IMR-90 (cell line): ENCODE measurements around the gene TTC7B. TPM values are rescaled to one million over a fixed set of nuclear protein-coding genes. Genes with fewer than 3 reads are reported as not detected.

Experiments
- ATAC-seq: fragments of 200-7000 bp; cut with Tn5 transposase; 2 replicates; pipeline ENCODE4 v1.9.1; 2020; ENCODE audit warnings: low read depth, mild to moderate bottlenecking, moderate library complexity
- BruUV-seq: library from RNA; stranded (reverse); fragments of 400-500 nt; replicated peaks from 2 replicates; lab custom pipeline; 2021; lab: Mats Ljungman, UMichigan
- CTCF ChIA-PET: fragments of 300-600 bp; formaldehyde crosslinking; extraction: SDS; loops from one replicate; lab custom pipeline; 2021; ENCODE audit warnings: antibody characterized with exemption; lab: Yijun Ruan, JAX
- POLR2A ChIA-PET: fragments of 300-600 bp; sonication (Branson Sonifier 250); formaldehyde crosslinking; loops from one replicate; lab custom pipeline; 2022; ENCODE audit warnings: antibody characterized with exemption; ENCODE audit not compliant: unreplicated experiment; lab: Charles Lee
- DNase-seq: peaks from one replicate; pipeline ENCODE4 v3.0.0; 2013
- H2AFZ ChIP-seq: replicated peaks from 2 replicates; pipeline ENCODE3; 2013; ENCODE audit warnings: low read length, mild to moderate bottlenecking; ENCODE audit not compliant: poor library complexity
- H2AK5ac ChIP-seq: 2 replicates; pipeline ENCODE4 v1.6.1; 2013; ENCODE audit warnings: low read depth, low read length, inconsistent platforms
- H2AK9ac ChIP-seq: replicated peaks from 2 replicates; pipeline ENCODE3; 2013; ENCODE audit warnings: mild to moderate bottlenecking, low read depth, low read length, moderate library complexity; ENCODE audit not compliant: poor library complexity
- H2BK120ac ChIP-seq: 2 replicates; pipeline ENCODE4 v1.6.1; 2013; ENCODE audit warnings: low read depth, low read length, inconsistent platforms
- H2BK15ac ChIP-seq: 3 replicates; pipeline ENCODE4 v1.6.1; 2013; ENCODE audit warnings: low read depth, low read length, inconsistent platforms
- H2BK20ac ChIP-seq: 2 replicates; pipeline ENCODE4 v1.6.1; 2013; ENCODE audit warnings: low read depth, mild to moderate bottlenecking, inconsistent platforms, low read length, moderate library complexity
- H2BK5ac ChIP-seq: 2 replicates; pipeline ENCODE4 v1.6.1; 2013; ENCODE audit warnings: mild to moderate bottlenecking, low read depth, low read length, inconsistent platforms; ENCODE audit not compliant: poor library complexity, severe bottlenecking
- H3K14ac ChIP-seq: replicated peaks from 2 replicates; pipeline ENCODE4 v1.6.1; 2013; ENCODE audit warnings: low read depth, low read length, inconsistent platforms
- H3K18ac ChIP-seq: 2 replicates; pipeline ENCODE4 v1.6.1; 2013; ENCODE audit warnings: low read depth, low read length, control low read depth
- H3K23ac ChIP-seq: 2 replicates; pipeline ENCODE4 v1.6.1; 2013; ENCODE audit warnings: low read depth, low read length, inconsistent platforms
- H3K27ac ChIP-seq: 2 replicates; pipeline ENCODE4 v1.5.1; 2013; ENCODE audit warnings: mild to moderate bottlenecking, control low read depth, low read length; ENCODE audit not compliant: insufficient read depth
- H3K27me3 ChIP-seq: 2 replicates; pipeline ENCODE4 v1.6.1; 2013; ENCODE audit warnings: low read length; ENCODE audit not compliant: control insufficient read depth, insufficient read depth
- H3K36me3 ChIP-seq: 2 replicates; pipeline ENCODE4 v1.6.1; 2013; ENCODE audit warnings: low read length, mixed read lengths; ENCODE audit not compliant: control insufficient read depth, insufficient read depth
- H3K4ac ChIP-seq: 2 replicates; pipeline ENCODE4 v1.6.1; 2013; ENCODE audit warnings: low read depth, low read length, inconsistent platforms
- H3K4me1 ChIP-seq: 2 replicates; pipeline ENCODE4 v1.6.1; 2013; ENCODE audit warnings: low read length, mixed read lengths; ENCODE audit not compliant: control insufficient read depth, insufficient read depth
- H3K4me2 ChIP-seq: 2 replicates; pipeline ENCODE4 v1.6.1; 2013; ENCODE audit warnings: low read depth, mild to moderate bottlenecking, control low read depth, low read length, moderate library complexity
- H3K4me3 ChIP-seq: 2 replicates; pipeline ENCODE4 v1.5.1; 2013; ENCODE audit warnings: low read depth, mild to moderate bottlenecking, control low read depth, low read length, moderate library complexity; ENCODE audit not compliant: insufficient read depth
- H3K56ac ChIP-seq: 2 replicates; pipeline ENCODE4 v1.6.1; 2013; ENCODE audit warnings: low read length, inconsistent platforms; ENCODE audit not compliant: insufficient read depth; ENCODE audit errors: extremely low read depth
- H3K79me1 ChIP-seq, 2 experiments: 2 replicates each; pipeline ENCODE4 v1.6.1; 2013; ENCODE audit warnings: low read length in 2 of 2, inconsistent platforms in 1 of 2, low read depth in 1 of 2
- H3K9ac ChIP-seq: 2 replicates; pipeline ENCODE4 v1.6.1; 2013; ENCODE audit warnings: low read depth, low read length, control low read depth
- H3K9me1 ChIP-seq: 2 replicates; pipeline ENCODE4 v1.6.1; 2013; ENCODE audit warnings: low read length, inconsistent platforms; ENCODE audit not compliant: insufficient read depth
- H3K9me3 ChIP-seq: 2 replicates; pipeline ENCODE4 v1.6.1; 2013; ENCODE audit warnings: low read length; ENCODE audit not compliant: control insufficient read depth, insufficient read depth
- H4K20me1 ChIP-seq: 2 replicates; pipeline ENCODE4 v1.6.1; 2013; ENCODE audit warnings: low read length, inconsistent platforms; ENCODE audit not compliant: insufficient read depth
- H4K5ac ChIP-seq: 2 replicates; pipeline ENCODE4 v1.6.1; 2013; ENCODE audit warnings: mild to moderate bottlenecking, low read depth, low read length, control low read depth
- H4K8ac ChIP-seq, 2 experiments: 2 replicates each; pipeline ENCODE4 v1.6.1; 2013; ENCODE audit warnings: low read depth in 2 of 2, low read length in 2 of 2, control low read depth in 1 of 2, inconsistent platforms in 1 of 2
- H4K91ac ChIP-seq: 2 replicates; pipeline ENCODE4 v1.6.1; 2013; ENCODE audit warnings: low read depth, low read length, inconsistent platforms; ENCODE audit not compliant: insufficient read depth
- BHLHE40 ChIP-seq: fragments of 150-350 bp; IDR thresholded peaks from 2 replicates; pipeline ENCODE4 v1.6.1; 2016; ENCODE audit warnings: mild to moderate bottlenecking, low read depth, low read length
- CEBPB ChIP-seq: IDR thresholded peaks from 2 replicates; pipeline ENCODE4 v1.6.1; 2012; ENCODE audit warnings: low read depth, low read length, improper control_type of control experiment
- CHD1 ChIP-seq: IDR thresholded peaks from 2 replicates; pipeline ENCODE4 v1.6.1; 2012; ENCODE audit warnings: low read depth, low read length, improper control_type of control experiment
- CTCF ChIP-seq: conservative IDR thresholded peaks from 2 replicates; pipeline ENCODE4 v1.5.1; 2012; ENCODE audit warnings: mild to moderate bottlenecking, low read depth, low read length, improper control_type of control experiment
- ELK1 ChIP-seq: fragments of 150-350 bp; IDR thresholded peaks from 2 replicates; pipeline ENCODE4 v1.6.1; 2016; ENCODE audit warnings: low read depth, mild to moderate bottlenecking, low read length, moderate library complexity, borderline replicate concordance
- FOS ChIP-seq: fragments of 150-350 bp; IDR thresholded peaks from 2 replicates; pipeline ENCODE4 v1.6.1; 2016; ENCODE audit warnings: low read depth, low read length
- MAFK ChIP-seq: IDR thresholded peaks from 2 replicates; pipeline ENCODE4 v1.6.1; 2012; ENCODE audit warnings: low read depth, low read length, improper control_type of control experiment
- MAZ ChIP-seq: IDR thresholded peaks from 2 replicates; pipeline ENCODE4 v1.6.1; 2012; ENCODE audit warnings: low read depth, mild to moderate bottlenecking, low read length, improper control_type of control experiment, moderate library complexity, borderline replicate concordance
- MXI1 ChIP-seq: IDR thresholded peaks from 2 replicates; pipeline ENCODE4 v1.6.1; 2012; ENCODE audit warnings: low read depth, mild to moderate bottlenecking, low read length, moderate library complexity, borderline replicate concordance
- NFE2L2 ChIP-seq: fragments of 150-350 bp; IDR thresholded peaks from 2 replicates; pipeline ENCODE4 v1.6.1; 2016; ENCODE audit warnings: low read depth, mild to moderate bottlenecking, low read length
- POLR2A ChIP-seq: IDR thresholded peaks from 2 replicates; pipeline ENCODE4 v1.6.1; 2012; ENCODE audit warnings: mild to moderate bottlenecking, low read depth, low read length
- RAD21 ChIP-seq: IDR thresholded peaks from 2 replicates; pipeline ENCODE4 v1.6.1; 2012; ENCODE audit warnings: low read length, improper control_type of control experiment
- RCOR1 ChIP-seq: IDR thresholded peaks from 2 replicates; pipeline ENCODE4 v1.6.1; 2012; ENCODE audit warnings: mild to moderate bottlenecking, low read length, improper control_type of control experiment; ENCODE audit not compliant: insufficient replicate concordance
- RFX5 ChIP-seq: IDR thresholded peaks from 2 replicates; pipeline ENCODE4 v1.8.0; 2012; ENCODE audit warnings: low read depth, mild to moderate bottlenecking, low read length, moderate library complexity
- SMC3 ChIP-seq: fragments of 150-350 bp; IDR thresholded peaks from 2 replicates; pipeline ENCODE4 v1.6.1; 2016; ENCODE audit warnings: low read depth, mild to moderate bottlenecking, antibody characterized with exemption, low read length, moderate library complexity
- USF2 ChIP-seq: fragments of 150-350 bp; IDR thresholded peaks from 2 replicates; pipeline ENCODE4 v1.6.1; 2017; ENCODE audit warnings: mild to moderate bottlenecking, antibody characterized with exemption, low read length, low read depth
- WGBS, 2 experiments: methylation state at CpG; one replicate each; pipeline versions ENCODE4 v1.1.5 to v1.1.7; 2013; ENCODE audit warnings: missing lambda C conversion rate in 2 of 2; ENCODE audit not compliant: insufficient read length in 1 of 2; ENCODE audit errors: extremely low coverage in 2 of 2; 5-methylcytosine and 5-hydroxymethylcytosine counted together
- dilution Hi-C: fragments of 300-500 bp; cut with HindIII; formaldehyde crosslinking; loops from one replicate; pipeline ENCODE4 v1.14.3; 2018; ENCODE audit warnings: low sequenced_read_pairs; ENCODE audit not compliant: unreplicated experiment
- in situ Hi-C: fragments of 300-500 bp; cut with MboI; formaldehyde crosslinking; loops from 3 replicates; pipeline ENCODE4 v1.14.3; 2019; ENCODE audit warnings: low sequenced_read_pairs, inconsistent platforms, mixed read lengths
- intact Hi-C: fragments of 100-400 bp; cut with micrococcal nuclease; formaldehyde crosslinking; loops from 2 replicates; pipeline ENCODE4 v1.10.0; 2022
- polyA plus RNA-seq, 3 experiments: library from polyadenylated mRNA; depleted of rRNA; stranded (reverse); fragments of >200 nt; gene quantifications; 2 replicates each; pipeline ENCODE4 v1.2.3, GENCODE V29; 2012; ENCODE audit warnings: low replicate concordance in 1 of 3
- total RNA-seq: library from RNA; depleted of rRNA; stranded (reverse); fragments of >200 nt; gene quantifications from 2 replicates; pipeline ENCODE4 v1.2.3, GENCODE V29; 2012

The TTC7B gene
- total and polyA plus RNA-seq, 2 of the 4 experiments (the other 2 are of a cell fraction): 18.1 to 35.3 TPM

- TF ChIP-seq NFE2L2 (no peak), FOS (no peak), USF2 (no peak), ELK1 (no peak), MAFK (no peak), CEBPB (no peak), MXI1 (no peak), CHD1 (no peak), RAD21 (no peak), BHLHE40 (no peak), POLR2A (no peak), MAZ (no peak), SMC3 (no peak), RFX5 (no peak), RCOR1 (no peak), CTCF (no peak)
- Histone ChIP-seq H3K14ac (no peak overlapping the region), H2AFZ (no peak overlapping the region), H2BK15ac (no peak overlapping the region), H2BK120ac (no peak overlapping the region), H3K9me1 (peaks cover under 1% of the 10 kb centered on the region; the same call in 1 of the 2 replicates), H4K91ac (no peak overlapping the region), H3K4me3 (no peak overlapping the region), H3K18ac (no peak overlapping the region), H3K23ac (no peak overlapping the region), H3K56ac (no peak overlapping the region), H3K27ac (no peak overlapping the region), H3K4me1 (no peaks in the 10 kb centered on the region), H3K4me2 (no peak overlapping the region), H2BK5ac (no peak overlapping the region), H3K79me1 (no peaks in the 10 kb centered on the region), H2AK9ac (no peak overlapping the region), H3K36me3 (peaks cover 2% of the 10 kb centered on the region; the same call in 1 of the 2 replicates), H3K9me3 (no peaks in the 10 kb centered on the region), H4K5ac (no peak overlapping the region), H3K27me3 (no peaks in the 10 kb centered on the region), H4K20me1 (peaks cover 3% of the 10 kb centered on the region; the same call in 1 of the 2 replicates), H4K8ac (no peak overlapping the region), H3K4ac (no peak overlapping the region), H3K9ac (no peak overlapping the region), H2AK5ac (no peak overlapping the region), H2BK20ac (no peak overlapping the region)
- WGBS, 2 experiments: no CpG with 5 or more reads among the region's 8 CpGs
- ATAC-seq: no peak
- BruUV-seq: no TSS peak
- ChIA-PET POLR2A (interaction anchor here (0.5 kb wide), 1 partner anchor 238 kb away, joined by 3 read pairs; no protein-coding TSS in a partner anchor), CTCF (no interaction called here)
- DNase-seq: no peak
- intact Hi-C loops: no loop called here
- dilution Hi-C loops: no loop called here
- in situ Hi-C loops: no loop called here
These were observed 271.3 kb downstream of the TTC7B start for GRCh38 chr14:90544971-90545370.
